GM18508 (cell line): ENCODE data around the gene DNAH12.

Experiments
- ATAC-seq: cut with Tn5 transposase; IDR thresholded peaks from one replicate; pipeline ENCODE4 v1.9.1; 2021; ENCODE audit warnings: moderate number of reproducible peaks; ENCODE audit not compliant: insufficient read depth, unreplicated experiment

DNAH12 gene

DNA sequence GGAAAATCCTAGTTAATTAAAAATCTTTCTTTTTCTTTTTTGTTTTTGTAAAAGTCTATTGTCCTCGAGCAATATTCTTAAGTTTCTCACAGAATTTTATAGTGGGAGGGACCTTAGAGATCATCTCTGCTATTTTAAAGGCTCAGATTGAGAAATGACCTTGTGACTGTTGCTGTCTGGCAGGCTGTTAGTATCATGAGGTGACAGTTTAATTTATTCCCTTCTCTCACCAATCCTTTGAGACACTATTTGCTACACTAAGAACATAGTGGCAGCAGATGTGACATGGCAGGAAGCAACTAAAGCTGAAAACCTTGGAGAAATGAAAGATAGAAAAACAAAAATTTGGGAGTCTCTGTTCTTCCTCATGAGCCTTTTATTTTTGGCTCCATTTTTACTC, 291.7 kb downstream of the DNAH12 start:
- ATAC-seq = no peak

DNA sequence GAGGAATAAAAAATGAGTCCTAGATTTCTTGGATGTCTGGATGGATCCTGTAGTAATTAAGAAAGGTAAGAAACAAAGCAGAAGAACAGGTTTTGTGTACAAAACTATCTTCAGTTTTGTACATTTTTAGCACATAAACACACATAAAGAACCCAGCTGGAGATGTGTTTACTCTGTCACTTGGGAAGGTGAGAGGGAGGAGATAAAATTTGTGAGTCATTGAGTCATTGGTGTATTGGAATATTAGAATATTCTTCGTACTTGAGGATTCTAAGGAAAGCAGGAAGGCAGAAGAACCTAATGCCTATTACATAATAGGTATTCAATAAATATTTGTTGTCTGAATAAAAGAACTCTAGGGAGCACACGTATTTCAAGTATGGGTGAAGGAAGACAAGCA, 299.2 kb downstream of the DNAH12 start:
- ATAC-seq = no peak
